HepG2 (cell line): ENCODE measurements around the gene C11orf91. TPM values are rescaled to one million over a fixed set of nuclear protein-coding genes. Genes with fewer than 3 reads are reported as not detected.
A peak's percentile ranks its signal among the peaks of the same experiment; 100 is the strongest.

Experiments used
- JUND ChIP-seq: sonication (generic); formaldehyde crosslinking; IDR thresholded peaks from 2 replicates; pipeline ENCODE4 v1.8.0; 2022; ENCODE audit warnings: mild to moderate bottlenecking, missing genetic modification reagents
- KMT2B ChIP-seq: IDR thresholded peaks from 2 replicates; pipeline ENCODE4 v1.6.1; 2016; ENCODE audit warnings: missing genetic modification reagents, missing compliant biosample characterization
- MIER3 ChIP-seq: IDR thresholded peaks from 2 replicates; pipeline ENCODE4 v1.6.1; 2016; ENCODE audit warnings: missing compliant biosample characterization, borderline replicate concordance
- PLRG1 ChIP-seq: fragments of 450-650 bp; conservative IDR thresholded peaks from 2 replicates; pipeline ENCODE4 v1.6.1; 2016
- SIX4 ChIP-seq: sonication (generic); formaldehyde crosslinking; IDR thresholded peaks from 2 replicates; pipeline ENCODE4 v1.4.0; 2020; ENCODE audit warnings: missing genetic modification reagents
- SOX6 ChIP-seq, 2 experiments: fragments of 450-650 bp in 1 of 2; sonication (generic) in 1 of 2; formaldehyde crosslinking in 1 of 2; IDR thresholded peaks; 2 replicates each; pipeline versions ENCODE4 v1.4.0 to v1.6.1; 2017 to 2020; ENCODE audit warnings: antibody characterized with exemption in 1 of 2, mild to moderate bottlenecking in 1 of 2, missing genetic modification reagents in 1 of 2
- ZNF136 ChIP-seq: sonication (generic); formaldehyde crosslinking; IDR thresholded peaks from 2 replicates; pipeline ENCODE4 v1.8.1; 2022; ENCODE audit warnings: low read depth, mild to moderate bottlenecking, moderate library complexity, missing genetic modification reagents
- ZNF17 ChIP-seq: sonication (generic); formaldehyde crosslinking; IDR thresholded peaks from 2 replicates; pipeline ENCODE4 v1.5.0; 2020; ENCODE audit warnings: mild to moderate bottlenecking, missing genetic modification reagents
- ZNF207 ChIP-seq: fragments of 450-650 bp; IDR thresholded peaks from 2 replicates; pipeline ENCODE4 v1.6.1; 2016; ENCODE audit warnings: antibody characterized with exemption, borderline replicate concordance
- ZNF713 ChIP-seq: sonication (generic); formaldehyde crosslinking; IDR thresholded peaks from 2 replicates; pipeline ENCODE4 v1.4.0; 2020; ENCODE audit warnings: mild to moderate bottlenecking, missing genetic modification reagents
- ZNF777 ChIP-seq: sonication (generic); formaldehyde crosslinking; IDR thresholded peaks from 2 replicates; pipeline ENCODE4 v1.4.0; 2020; ENCODE audit warnings: missing genetic modification reagents
- polyA plus RNA-seq, 8 experiments: library from polyadenylated mRNA; depleted of rRNA in 3 of 8; stranded (reverse) in 7 of 8; unstranded in 1 of 8; fragments of >200 nt; fragmentation: Illumina TruSeq in 4 of 8; extraction: Trizol in 4 of 8; gene quantifications; 2 replicates each; pipeline versions ENCODE4 v1.2.1 to v1.2.3, GENCODE V29; 2011 to 2016; ENCODE audit warnings: low read depth in 4 of 8, missing spikeins in 1 of 8, mixed read lengths in 1 of 8; ENCODE audit not compliant: insufficient read depth in 1 of 8
- total RNA-seq, 5 experiments: library from RNA; depleted of rRNA; stranded (reverse); fragments of >200 nt; fragmentation: Illumina TruSeq; extraction: Trizol; gene quantifications; 2 replicates each; pipeline ENCODE4 v1.2.3, GENCODE V29; 2016; ENCODE audit warnings: low read depth in 1 of 5
- TF ChIP-seq, protein P1 (sequence below): sonication (generic); formaldehyde crosslinking; IDR thresholded peaks from 2 replicates; pipeline ENCODE4 v1.5.0; 2020; ENCODE audit warnings: missing genetic modification reagents, mild to moderate bottlenecking, borderline replicate concordance
- TF ChIP-seq, protein P2 (sequence below): IDR thresholded peaks from 2 replicates; pipeline ENCODE4 v1.6.1; 2018; ENCODE audit warnings: missing genetic modification reagents, mild to moderate bottlenecking, missing compliant biosample characterization
- TF ChIP-seq, protein P3 (sequence below): sonication (generic); formaldehyde crosslinking; IDR thresholded peaks from 2 replicates; pipeline ENCODE4 v1.4.0; 2020; ENCODE audit warnings: missing genetic modification reagents, borderline replicate concordance
- TF ChIP-seq, protein P4 (sequence below): fragments of 450-650 bp; IDR thresholded peaks from 2 replicates; pipeline ENCODE4 v1.6.1; 2017
- TF ChIP-seq, protein P5 (sequence below): IDR thresholded peaks from 2 replicates; pipeline ENCODE4 v1.4.0; 2020; ENCODE audit warnings: mild to moderate bottlenecking, missing genetic modification reagents

Gene C11orf91
- total and polyA plus RNA-seq, 2 of the 13 experiments (the other 11 are each of a cell fraction or from before 2014, with no cell fraction given), result 0.35 TPM; not detected in 1

DNA sequence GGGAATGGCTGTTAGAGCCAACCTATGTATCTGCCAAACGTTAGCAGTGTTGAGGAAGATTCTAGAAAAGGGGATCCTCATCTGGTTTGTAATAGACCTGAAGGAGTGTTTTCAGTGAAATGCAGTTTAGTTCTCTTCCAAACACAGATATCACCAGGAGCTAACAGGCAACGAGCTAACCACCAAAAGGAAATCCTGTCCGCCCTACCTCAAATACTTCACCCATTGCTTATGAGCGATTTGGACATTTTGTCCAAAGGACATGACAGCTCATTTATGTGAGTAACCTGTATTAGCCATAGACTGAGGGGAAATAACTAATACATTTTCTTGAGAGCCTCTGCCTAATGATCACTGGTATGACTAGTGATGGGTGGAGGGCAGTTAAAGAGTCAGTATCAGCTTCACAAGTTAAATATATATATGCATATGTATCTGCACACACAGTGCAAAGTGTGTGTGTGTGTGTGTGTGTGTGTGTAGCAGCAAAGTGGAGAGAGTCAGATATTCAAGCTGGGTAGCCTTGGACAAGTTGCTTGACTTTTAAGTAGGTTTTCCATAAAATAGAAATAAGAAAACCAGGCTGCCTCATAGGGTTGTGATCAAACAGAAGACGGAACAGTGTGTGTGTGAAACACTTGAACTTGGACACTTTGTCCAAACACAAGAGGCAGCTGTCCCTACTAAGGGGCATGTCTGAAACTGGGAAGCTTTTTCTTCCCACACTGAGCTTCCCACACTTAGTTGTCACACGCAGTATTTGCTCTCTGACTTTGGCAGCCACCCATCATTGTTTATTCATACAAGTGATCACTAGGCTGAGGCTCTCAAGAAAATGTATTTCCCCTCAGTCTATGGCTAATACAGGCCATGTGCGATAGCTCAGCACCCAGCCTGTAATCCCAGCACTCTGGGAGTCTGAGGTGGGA is 940 bp upstream of the C11orf91 start (continued):
- TF ChIP-seq JUND (CRISPR knock-in tag) (no peak), ZNF17 (CRISPR knock-in tag) (no peak), KMT2B (CRISPR knock-in tag) (no peak), PLRG1 (no peak), ZNF713 (CRISPR knock-in tag) (no peak), ZNF136 (CRISPR knock-in tag) (no peak), SIX4 (CRISPR knock-in tag) (no peak), ZNF207 (no peak), SOX6 (IDR thresholded peaks at IDR 0.05) (no peak), SOX6 (CRISPR knock-in tag; IDR thresholded peaks at IDR 0.05) (0 out of 2 replicates have a peak, but pooled peaks have one; percentile 41), MIER3 (peak; percentile 36; the same call in 1 of the 2 replicates), ZNF777 (CRISPR knock-in tag) (no peak)
- TF ChIP-seq, protein P1, sequence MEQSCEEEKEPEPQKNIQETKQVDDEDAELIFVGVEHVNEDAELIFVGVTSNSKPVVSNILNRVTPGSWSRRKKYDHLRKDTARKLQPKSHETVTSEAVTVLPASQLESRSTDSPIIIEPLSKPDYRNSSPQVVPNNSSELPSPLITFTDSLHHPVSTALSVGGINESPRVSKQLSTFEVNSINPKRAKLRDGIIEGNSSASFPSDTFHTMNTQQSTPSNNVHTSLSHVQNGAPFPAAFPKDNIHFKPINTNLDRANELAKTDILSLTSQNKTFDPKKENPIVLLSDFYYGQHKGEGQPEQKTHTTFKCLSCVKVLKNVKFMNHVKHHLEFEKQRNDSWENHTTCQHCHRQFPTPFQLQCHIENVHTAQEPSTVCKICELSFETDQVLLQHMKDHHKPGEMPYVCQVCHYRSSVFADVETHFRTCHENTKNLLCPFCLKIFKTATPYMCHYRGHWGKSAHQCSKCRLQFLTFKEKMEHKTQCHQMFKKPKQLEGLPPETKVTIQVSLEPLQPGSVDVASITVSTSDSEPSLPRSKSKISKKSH (CRISPR knock-in tag), result no peak
- TF ChIP-seq, protein P2, sequence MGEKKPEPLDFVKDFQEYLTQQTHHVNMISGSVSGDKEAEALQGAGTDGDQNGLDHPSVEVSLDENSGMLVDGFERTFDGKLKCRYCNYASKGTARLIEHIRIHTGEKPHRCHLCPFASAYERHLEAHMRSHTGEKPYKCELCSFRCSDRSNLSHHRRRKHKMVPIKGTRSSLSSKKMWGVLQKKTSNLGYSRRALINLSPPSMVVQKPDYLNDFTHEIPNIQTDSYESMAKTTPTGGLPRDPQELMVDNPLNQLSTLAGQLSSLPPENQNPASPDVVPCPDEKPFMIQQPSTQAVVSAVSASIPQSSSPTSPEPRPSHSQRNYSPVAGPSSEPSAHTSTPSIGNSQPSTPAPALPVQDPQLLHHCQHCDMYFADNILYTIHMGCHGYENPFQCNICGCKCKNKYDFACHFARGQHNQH, result no peak
- TF ChIP-seq, protein P3, sequence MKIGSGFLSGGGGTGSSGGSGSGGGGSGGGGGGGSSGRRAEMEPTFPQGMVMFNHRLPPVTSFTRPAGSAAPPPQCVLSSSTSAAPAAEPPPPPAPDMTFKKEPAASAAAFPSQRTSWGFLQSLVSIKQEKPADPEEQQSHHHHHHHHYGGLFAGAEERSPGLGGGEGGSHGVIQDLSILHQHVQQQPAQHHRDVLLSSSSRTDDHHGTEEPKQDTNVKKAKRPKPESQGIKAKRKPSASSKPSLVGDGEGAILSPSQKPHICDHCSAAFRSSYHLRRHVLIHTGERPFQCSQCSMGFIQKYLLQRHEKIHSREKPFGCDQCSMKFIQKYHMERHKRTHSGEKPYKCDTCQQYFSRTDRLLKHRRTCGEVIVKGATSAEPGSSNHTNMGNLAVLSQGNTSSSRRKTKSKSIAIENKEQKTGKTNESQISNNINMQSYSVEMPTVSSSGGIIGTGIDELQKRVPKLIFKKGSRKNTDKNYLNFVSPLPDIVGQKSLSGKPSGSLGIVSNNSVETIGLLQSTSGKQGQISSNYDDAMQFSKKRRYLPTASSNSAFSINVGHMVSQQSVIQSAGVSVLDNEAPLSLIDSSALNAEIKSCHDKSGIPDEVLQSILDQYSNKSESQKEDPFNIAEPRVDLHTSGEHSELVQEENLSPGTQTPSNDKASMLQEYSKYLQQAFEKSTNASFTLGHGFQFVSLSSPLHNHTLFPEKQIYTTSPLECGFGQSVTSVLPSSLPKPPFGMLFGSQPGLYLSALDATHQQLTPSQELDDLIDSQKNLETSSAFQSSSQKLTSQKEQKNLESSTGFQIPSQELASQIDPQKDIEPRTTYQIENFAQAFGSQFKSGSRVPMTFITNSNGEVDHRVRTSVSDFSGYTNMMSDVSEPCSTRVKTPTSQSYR, result no peak
- TF ChIP-seq, protein P4, sequence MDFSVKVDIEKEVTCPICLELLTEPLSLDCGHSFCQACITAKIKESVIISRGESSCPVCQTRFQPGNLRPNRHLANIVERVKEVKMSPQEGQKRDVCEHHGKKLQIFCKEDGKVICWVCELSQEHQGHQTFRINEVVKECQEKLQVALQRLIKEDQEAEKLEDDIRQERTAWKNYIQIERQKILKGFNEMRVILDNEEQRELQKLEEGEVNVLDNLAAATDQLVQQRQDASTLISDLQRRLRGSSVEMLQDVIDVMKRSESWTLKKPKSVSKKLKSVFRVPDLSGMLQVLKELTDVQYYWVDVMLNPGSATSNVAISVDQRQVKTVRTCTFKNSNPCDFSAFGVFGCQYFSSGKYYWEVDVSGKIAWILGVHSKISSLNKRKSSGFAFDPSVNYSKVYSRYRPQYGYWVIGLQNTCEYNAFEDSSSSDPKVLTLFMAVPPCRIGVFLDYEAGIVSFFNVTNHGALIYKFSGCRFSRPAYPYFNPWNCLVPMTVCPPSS, result no peak
- TF ChIP-seq, protein P5, sequence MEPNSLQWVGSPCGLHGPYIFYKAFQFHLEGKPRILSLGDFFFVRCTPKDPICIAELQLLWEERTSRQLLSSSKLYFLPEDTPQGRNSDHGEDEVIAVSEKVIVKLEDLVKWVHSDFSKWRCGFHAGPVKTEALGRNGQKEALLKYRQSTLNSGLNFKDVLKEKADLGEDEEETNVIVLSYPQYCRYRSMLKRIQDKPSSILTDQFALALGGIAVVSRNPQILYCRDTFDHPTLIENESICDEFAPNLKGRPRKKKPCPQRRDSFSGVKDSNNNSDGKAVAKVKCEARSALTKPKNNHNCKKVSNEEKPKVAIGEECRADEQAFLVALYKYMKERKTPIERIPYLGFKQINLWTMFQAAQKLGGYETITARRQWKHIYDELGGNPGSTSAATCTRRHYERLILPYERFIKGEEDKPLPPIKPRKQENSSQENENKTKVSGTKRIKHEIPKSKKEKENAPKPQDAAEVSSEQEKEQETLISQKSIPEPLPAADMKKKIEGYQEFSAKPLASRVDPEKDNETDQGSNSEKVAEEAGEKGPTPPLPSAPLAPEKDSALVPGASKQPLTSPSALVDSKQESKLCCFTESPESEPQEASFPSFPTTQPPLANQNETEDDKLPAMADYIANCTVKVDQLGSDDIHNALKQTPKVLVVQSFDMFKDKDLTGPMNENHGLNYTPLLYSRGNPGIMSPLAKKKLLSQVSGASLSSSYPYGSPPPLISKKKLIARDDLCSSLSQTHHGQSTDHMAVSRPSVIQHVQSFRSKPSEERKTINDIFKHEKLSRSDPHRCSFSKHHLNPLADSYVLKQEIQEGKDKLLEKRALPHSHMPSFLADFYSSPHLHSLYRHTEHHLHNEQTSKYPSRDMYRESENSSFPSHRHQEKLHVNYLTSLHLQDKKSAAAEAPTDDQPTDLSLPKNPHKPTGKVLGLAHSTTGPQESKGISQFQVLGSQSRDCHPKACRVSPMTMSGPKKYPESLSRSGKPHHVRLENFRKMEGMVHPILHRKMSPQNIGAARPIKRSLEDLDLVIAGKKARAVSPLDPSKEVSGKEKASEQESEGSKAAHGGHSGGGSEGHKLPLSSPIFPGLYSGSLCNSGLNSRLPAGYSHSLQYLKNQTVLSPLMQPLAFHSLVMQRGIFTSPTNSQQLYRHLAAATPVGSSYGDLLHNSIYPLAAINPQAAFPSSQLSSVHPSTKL (CRISPR knock-in tag), result peak; percentile 25; the same call in 1 of the 2 replicates
